ENCODE results near the gene TMEM154. TPM values are rescaled to one million over a fixed set of nuclear protein-coding genes. Genes with fewer than 3 reads are reported as not detected.

TMEM154 gene
- total RNA-seq, 1 experiment from 2014 or later, result 41.5 TPM

DNA sequence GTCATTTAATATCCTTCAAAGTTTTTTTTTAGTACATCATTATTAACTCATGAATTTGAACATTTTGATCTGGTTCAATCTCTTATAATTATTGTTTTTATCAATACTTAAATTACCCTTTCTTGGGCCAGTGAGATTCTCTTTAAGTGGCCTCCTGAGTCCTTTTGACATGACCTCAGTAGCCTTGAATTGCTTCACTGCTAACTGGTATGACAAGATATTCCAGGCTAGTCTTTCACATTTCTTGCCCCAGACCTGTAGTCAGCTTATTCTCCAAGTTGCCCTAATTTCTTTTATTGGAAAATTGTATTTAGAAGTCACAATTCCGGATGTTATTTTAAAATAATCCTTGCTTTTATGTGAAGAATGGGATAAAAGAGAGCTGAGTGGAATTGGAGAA, 108.5 kb downstream of the TMEM154 start:
- TF ChIP-seq, protein P1, sequence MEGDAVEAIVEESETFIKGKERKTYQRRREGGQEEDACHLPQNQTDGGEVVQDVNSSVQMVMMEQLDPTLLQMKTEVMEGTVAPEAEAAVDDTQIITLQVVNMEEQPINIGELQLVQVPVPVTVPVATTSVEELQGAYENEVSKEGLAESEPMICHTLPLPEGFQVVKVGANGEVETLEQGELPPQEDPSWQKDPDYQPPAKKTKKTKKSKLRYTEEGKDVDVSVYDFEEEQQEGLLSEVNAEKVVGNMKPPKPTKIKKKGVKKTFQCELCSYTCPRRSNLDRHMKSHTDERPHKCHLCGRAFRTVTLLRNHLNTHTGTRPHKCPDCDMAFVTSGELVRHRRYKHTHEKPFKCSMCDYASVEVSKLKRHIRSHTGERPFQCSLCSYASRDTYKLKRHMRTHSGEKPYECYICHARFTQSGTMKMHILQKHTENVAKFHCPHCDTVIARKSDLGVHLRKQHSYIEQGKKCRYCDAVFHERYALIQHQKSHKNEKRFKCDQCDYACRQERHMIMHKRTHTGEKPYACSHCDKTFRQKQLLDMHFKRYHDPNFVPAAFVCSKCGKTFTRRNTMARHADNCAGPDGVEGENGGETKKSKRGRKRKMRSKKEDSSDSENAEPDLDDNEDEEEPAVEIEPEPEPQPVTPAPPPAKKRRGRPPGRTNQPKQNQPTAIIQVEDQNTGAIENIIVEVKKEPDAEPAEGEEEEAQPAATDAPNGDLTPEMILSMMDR (IDR thresholded peaks at IDR 0.05; ENCODE audit: unreplicated experiment), result no peak
- intact Hi-C loops (cut with micrococcal nuclease), result no loop called here
- no peaks in the 10 kb centered on the region for H3K27me3 Mint-ChIP-seq (ENCODE audit: insufficient read depth, unreplicated experiment)
- H3K9me3 Mint-ChIP-seq (ENCODE audit: unreplicated experiment), result no peaks in the 10 kb centered on the region
- DNase-seq (ENCODE audit: unreplicated experiment), result no peak
- ChIA-PET POLR2A (no interaction called here), CTCF (no interaction called here)
- peaks cover 4% of the 10 kb centered on the region for H3K4me1 Mint-ChIP-seq (ENCODE audit: insufficient read depth, unreplicated experiment)
- BruUV-seq (replicated peaks), result no TSS peak
- no peaks in the 10 kb centered on the region for H3K36me3 Mint-ChIP-seq (ENCODE audit: insufficient read depth, unreplicated experiment)
- no peak overlapping the region for H3K27ac Mint-ChIP-seq (ENCODE audit: low read depth, unreplicated experiment)
- H3K4me3 Mint-ChIP-seq (ENCODE audit: unreplicated experiment), result no peak overlapping the region

Other genes starting within 250 kb of the TMEM154 start
- gene FBXW7, start 143.9 kb downstream of the TMEM154 start, total RNA-seq (2022), result 35.8 and 40.2 TPM in 2 replicates
- gene TIGD4, start 99.7 kb upstream of the TMEM154 start, total RNA-seq (2022), result 0.12 and 0.32 TPM in 2 replicates
- 26.7 and 35.5 TPM in 2 replicates for gene ARFIP1, start 100.0 kb upstream of the TMEM154 start, total RNA-seq (2022)